DND-41 (cell line): Measurements from ENCODE around the gene ACOT6.

Experiments
- CTCF ChIP-seq: IDR thresholded peaks from 2 replicates; pipeline ENCODE4 v1.5.1; 2012; ENCODE audit warnings: borderline replicate concordance, low read length, moderate library complexity, mild to moderate bottlenecking; ENCODE audit not compliant: poor library complexity, severe bottlenecking; ENCODE audit errors: extremely low read depth
- EZH2 ChIP-seq: IDR thresholded peaks from 3 replicates; pipeline ENCODE4 v1.6.1; 2012; ENCODE audit warnings: borderline replicate concordance, low read depth, mild to moderate bottlenecking, moderate library complexity, low read length, inconsistent platforms; ENCODE audit not compliant: severe bottlenecking

- TF ChIP-seq CTCF (no peak), EZH2 (no peak)
Measured at GRCh38 chr14:73651005-73651404, 38.7 kb downstream of the ACOT6 start.
